Measurements from ENCODE around the gene CEP170B.

DNA sequence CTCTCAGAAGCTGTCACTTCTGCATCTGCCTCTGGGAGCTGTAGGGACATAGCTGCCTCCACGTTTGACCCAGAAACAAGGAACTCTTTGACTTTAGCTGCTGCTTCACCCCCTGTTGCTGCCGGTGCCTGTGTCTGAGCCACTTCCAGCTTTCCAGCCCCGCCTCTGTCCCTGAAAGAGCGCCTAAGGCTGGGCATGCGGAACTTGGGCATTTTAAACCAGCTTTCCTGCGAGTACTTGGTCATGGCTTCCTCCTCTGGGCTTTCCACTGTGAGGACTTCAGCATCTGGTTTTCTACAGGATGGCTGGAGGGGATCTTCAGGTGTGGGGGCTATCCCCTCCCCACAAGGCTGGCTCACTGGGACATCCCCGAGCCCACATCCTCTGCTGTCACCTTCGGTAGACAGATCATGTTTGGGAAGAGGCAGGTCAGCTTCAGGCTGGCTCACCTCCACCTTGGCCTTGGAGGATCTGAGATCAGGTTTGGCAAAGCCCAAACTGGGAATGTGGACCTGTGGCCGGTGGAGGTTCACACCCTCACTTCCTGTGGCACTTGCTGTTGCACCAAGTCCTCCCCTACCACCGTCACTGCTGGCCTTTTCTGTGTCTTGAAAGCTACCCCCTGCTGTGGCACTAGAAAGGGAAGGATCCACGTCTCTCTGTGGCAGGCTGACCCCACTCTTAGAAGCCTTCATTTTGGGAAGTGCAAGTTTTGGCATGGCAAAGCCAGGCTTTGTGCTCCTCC lies 74.8 kb downstream of the CEP170B start:
- TF ChIP-seq MAZ (CRISPR knock-in tag; conservative IDR thresholded peaks at IDR 0.05 in 1 of 2, IDR thresholded peaks at IDR 0.05 in 1 of 2) (no peak), POLR2A (conservative IDR thresholded peaks at IDR 0.05) (no peak), CTBP1 (IDR thresholded peaks at IDR 0.05; ENCODE audit: borderline replicate concordance) (no peak), JUNB (CRISPR knock-in tag; conservative IDR thresholded peaks at IDR 0.05) (no peak), ZNF274 (IDR thresholded peaks at IDR 0.05; ENCODE audit: borderline replicate concordance, low read depth, low read length) (no peak), RAD21 (CRISPR knock-in tag; conservative IDR thresholded peaks at IDR 0.05 in 1 of 2, IDR thresholded peaks at IDR 0.05 in 1 of 2) (no peak)
- TF ChIP-seq, protein P1, sequence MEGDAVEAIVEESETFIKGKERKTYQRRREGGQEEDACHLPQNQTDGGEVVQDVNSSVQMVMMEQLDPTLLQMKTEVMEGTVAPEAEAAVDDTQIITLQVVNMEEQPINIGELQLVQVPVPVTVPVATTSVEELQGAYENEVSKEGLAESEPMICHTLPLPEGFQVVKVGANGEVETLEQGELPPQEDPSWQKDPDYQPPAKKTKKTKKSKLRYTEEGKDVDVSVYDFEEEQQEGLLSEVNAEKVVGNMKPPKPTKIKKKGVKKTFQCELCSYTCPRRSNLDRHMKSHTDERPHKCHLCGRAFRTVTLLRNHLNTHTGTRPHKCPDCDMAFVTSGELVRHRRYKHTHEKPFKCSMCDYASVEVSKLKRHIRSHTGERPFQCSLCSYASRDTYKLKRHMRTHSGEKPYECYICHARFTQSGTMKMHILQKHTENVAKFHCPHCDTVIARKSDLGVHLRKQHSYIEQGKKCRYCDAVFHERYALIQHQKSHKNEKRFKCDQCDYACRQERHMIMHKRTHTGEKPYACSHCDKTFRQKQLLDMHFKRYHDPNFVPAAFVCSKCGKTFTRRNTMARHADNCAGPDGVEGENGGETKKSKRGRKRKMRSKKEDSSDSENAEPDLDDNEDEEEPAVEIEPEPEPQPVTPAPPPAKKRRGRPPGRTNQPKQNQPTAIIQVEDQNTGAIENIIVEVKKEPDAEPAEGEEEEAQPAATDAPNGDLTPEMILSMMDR (IDR thresholded peaks at IDR 0.05 in 2 of 3, conservative IDR thresholded peaks at IDR 0.05 in 1 of 3; ENCODE audit: insufficient read depth in 2 of 3, low read depth in 1 of 3, low read length in 3 of 3), result no peak
- TF ChIP-seq, protein P2, sequence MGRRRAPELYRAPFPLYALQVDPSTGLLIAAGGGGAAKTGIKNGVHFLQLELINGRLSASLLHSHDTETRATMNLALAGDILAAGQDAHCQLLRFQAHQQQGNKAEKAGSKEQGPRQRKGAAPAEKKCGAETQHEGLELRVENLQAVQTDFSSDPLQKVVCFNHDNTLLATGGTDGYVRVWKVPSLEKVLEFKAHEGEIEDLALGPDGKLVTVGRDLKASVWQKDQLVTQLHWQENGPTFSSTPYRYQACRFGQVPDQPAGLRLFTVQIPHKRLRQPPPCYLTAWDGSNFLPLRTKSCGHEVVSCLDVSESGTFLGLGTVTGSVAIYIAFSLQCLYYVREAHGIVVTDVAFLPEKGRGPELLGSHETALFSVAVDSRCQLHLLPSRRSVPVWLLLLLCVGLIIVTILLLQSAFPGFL (CRISPR knock-in tag; IDR thresholded peaks at IDR 0.05), result no peak
- TF ChIP-seq, protein P3, sequence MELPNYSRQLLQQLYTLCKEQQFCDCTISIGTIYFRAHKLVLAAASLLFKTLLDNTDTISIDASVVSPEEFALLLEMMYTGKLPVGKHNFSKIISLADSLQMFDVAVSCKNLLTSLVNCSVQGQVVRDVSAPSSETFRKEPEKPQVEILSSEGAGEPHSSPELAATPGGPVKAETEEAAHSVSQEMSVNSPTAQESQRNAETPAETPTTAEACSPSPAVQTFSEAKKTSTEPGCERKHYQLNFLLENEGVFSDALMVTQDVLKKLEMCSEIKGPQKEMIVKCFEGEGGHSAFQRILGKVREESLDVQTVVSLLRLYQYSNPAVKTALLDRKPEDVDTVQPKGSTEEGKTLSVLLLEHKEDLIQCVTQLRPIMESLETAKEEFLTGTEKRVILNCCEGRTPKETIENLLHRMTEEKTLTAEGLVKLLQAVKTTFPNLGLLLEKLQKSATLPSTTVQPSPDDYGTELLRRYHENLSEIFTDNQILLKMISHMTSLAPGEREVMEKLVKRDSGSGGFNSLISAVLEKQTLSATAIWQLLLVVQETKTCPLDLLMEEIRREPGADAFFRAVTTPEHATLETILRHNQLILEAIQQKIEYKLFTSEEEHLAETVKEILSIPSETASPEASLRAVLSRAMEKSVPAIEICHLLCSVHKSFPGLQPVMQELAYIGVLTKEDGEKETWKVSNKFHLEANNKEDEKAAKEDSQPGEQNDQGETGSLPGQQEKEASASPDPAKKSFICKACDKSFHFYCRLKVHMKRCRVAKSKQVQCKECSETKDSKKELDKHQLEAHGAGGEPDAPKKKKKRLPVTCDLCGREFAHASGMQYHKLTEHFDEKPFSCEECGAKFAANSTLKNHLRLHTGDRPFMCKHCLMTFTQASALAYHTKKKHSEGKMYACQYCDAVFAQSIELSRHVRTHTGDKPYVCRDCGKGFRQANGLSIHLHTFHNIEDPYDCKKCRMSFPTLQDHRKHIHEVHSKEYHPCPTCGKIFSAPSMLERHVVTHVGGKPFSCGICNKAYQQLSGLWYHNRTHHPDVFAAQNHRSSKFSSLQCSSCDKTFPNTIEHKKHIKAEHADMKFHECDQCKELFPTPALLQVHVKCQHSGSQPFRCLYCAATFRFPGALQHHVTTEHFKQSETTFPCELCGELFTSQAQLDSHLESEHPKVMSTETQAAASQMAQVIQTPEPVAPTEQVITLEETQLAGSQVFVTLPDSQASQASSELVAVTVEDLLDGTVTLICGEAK (IDR thresholded peaks at IDR 0.05), result no peak
- TF ChIP-seq, protein P3 (CRISPR knock-in tag; IDR thresholded peaks at IDR 0.05), result no peak

Data from K562 (cell line).